ENCODE results near the gene MRPS15. TPM values are rescaled to one million over a fixed set of nuclear protein-coding genes. Genes with fewer than 3 reads are reported as not detected.
A peak's percentile ranks its signal among the peaks of the same experiment; 100 is the strongest.
"Not testable (repeated sequence)": the region's sequence is repeated elsewhere in the genome, so short reads cannot be mapped to it uniquely, and the experiment has no call there.

Gene MRPS15
- polyA plus RNA-seq, 1 donor from 2014 or later = 72.0 TPM

- H3K27ac Mint-ChIP-seq, H3K27me3 Mint-ChIP-seq, H3K36me3 Mint-ChIP-seq, H3K4me3 Mint-ChIP-seq, H3K9me3 Mint-ChIP-seq: not testable (repeated sequence)
- H3K4me1 Mint-ChIP-seq = peaks cover 12 to 16% (median 15%) of the 10 kb centered on the region in 3 donors
Observed at GRCh38 chr1:36489258-36490051, 25.3 kb upstream of the MRPS15 start.

GRCh38 chr1:36487906-36488305, 23.7 kb upstream of the MRPS15 start:
- Mint-ChIP-seq H3K9me3 (no peaks in the 10 kb centered on the region), H3K36me3 (peaks cover 2% of the 10 kb centered on the region), H3K4me1 (peaks cover 15 to 16% (median 16%) of the 10 kb centered on the region in 3 donors), H3K27ac (no peak overlapping the region), H3K4me3 (no peak overlapping the region), H3K27me3 (no peaks in the 10 kb centered on the region)

GRCh38 chr1:36487336-36487725, 23.1 kb upstream of the MRPS15 start:
- Mint-ChIP-seq H3K4me1 (peaks cover 15 to 16% (median 16%) of the 10 kb centered on the region in 3 donors), H3K27ac (peak overlapping the region in 1 of 3 donors; percentile 56), H3K4me3 (peak overlapping the region in 2 of 4 donors; percentile 10 to 14)
- not testable (repeated sequence) for H3K36me3 Mint-ChIP-seq, H3K27me3 Mint-ChIP-seq, H3K9me3 Mint-ChIP-seq

GRCh38 chr1:36486439-36487335, 22.5 kb upstream of the MRPS15 start:
- Mint-ChIP-seq H3K9me3 (no peaks in the 10 kb centered on the region), H3K4me1 (peaks cover 15 to 16% (median 16%) of the 10 kb centered on the region in 3 donors), H3K36me3 (no peaks in the 10 kb centered on the region), H3K27me3 (peaks cover 3% of the 10 kb centered on the region), H3K4me3 (peak overlapping the region; percentile 49 to 78 (median 63)), H3K27ac (peak overlapping the region in 1 of 3 donors; percentile 56)

GRCh38 chr1:36486093-36486438, 21.9 kb upstream of the MRPS15 start:
- Mint-ChIP-seq H3K4me3 (peak overlapping the region in 3 of 4 donors; percentile 49 to 78 (median 71)), H3K27me3 (peaks cover 8% of the 10 kb centered on the region), H3K9me3 (no peaks in the 10 kb centered on the region), H3K36me3 (no peaks in the 10 kb centered on the region), H3K27ac (peak overlapping the region in 1 of 3 donors; percentile 56), H3K4me1 (peaks cover 15 to 16% (median 16%) of the 10 kb centered on the region in 3 donors)

- Mint-ChIP-seq H3K27me3 (peaks cover 15% of the 10 kb centered on the region), H3K4me3 (no peak overlapping the region), H3K4me1 (peaks cover 15 to 16% (median 16%) of the 10 kb centered on the region in 3 donors), H3K36me3 (no peaks in the 10 kb centered on the region), H3K27ac (peak overlapping the region in 1 of 3 donors; percentile 15), H3K9me3 (peaks cover 0 to 2% (median 0%) of the 10 kb centered on the region in 3 donors)
Observed at GRCh38 chr1:36484099-36484498, 19.9 kb upstream of the MRPS15 start.

GRCh38 chr1:36482724-36483388, 18.7 kb upstream of the MRPS15 start, which contains the start of gene CSF3R:
CSF3R (minus strand) TSS chr1:36482913; CDS start chr1:36479496, 3,417 bp downstream.
- H3K27me3 Mint-ChIP-seq = peaks cover 15% of the 10 kb centered on the region
- peak within 1 kb of the TSS in 2 of 4 donors; percentile 17 to 65 for H3K4me3 Mint-ChIP-seq
- H3K36me3 Mint-ChIP-seq = no peaks in the 10 kb centered on the region
- H3K9me3 Mint-ChIP-seq = peaks cover 0 to 2% (median 0%) of the 10 kb centered on the region in 3 donors
- H3K4me1 Mint-ChIP-seq = peaks cover 15 to 16% (median 16%) of the 10 kb centered on the region in 3 donors
- H3K27ac Mint-ChIP-seq = no peak within 1 kb of the TSS

GRCh38 chr1:36481771-36482723, 17.9 kb upstream of the MRPS15 start:
- H3K4me3 Mint-ChIP-seq = peak overlapping the region in 1 of 4 donors; percentile 65
- no peaks in the 10 kb centered on the region for H3K36me3 Mint-ChIP-seq
- H3K27ac Mint-ChIP-seq = no peak overlapping the region
- peaks cover 15% of the 10 kb centered on the region for H3K27me3 Mint-ChIP-seq
- H3K4me1 Mint-ChIP-seq = peaks cover 12 to 16% (median 12%) of the 10 kb centered on the region in 3 donors
- H3K9me3 Mint-ChIP-seq = peaks cover 0 to 2% (median 0%) of the 10 kb centered on the region in 3 donors

- no peak overlapping the region for H3K27ac Mint-ChIP-seq
- H3K36me3 Mint-ChIP-seq = no peaks in the 10 kb centered on the region
- peaks cover 0 to 2% (median 0%) of the 10 kb centered on the region in 3 donors for H3K9me3 Mint-ChIP-seq
- peaks cover 3 to 6% (median 3%) of the 10 kb centered on the region in 3 donors for H3K4me1 Mint-ChIP-seq
- peaks cover 15% of the 10 kb centered on the region for H3K27me3 Mint-ChIP-seq
- peak overlapping the region in 1 of 4 donors; percentile 39 for H3K4me3 Mint-ChIP-seq
Observed at GRCh38 chr1:36481091-36481490, 16.9 kb upstream of the MRPS15 start.

GRCh38 chr1:36480161-36480560, 16.0 kb upstream of the MRPS15 start:
- Mint-ChIP-seq H3K27me3 (peaks cover 15% of the 10 kb centered on the region), H3K9me3 (peaks cover 0 to 2% (median 0%) of the 10 kb centered on the region in 3 donors), H3K27ac (no peak overlapping the region), H3K36me3 (no peaks in the 10 kb centered on the region), H3K4me1 (peaks cover 0 to 4% (median 0%) of the 10 kb centered on the region in 3 donors), H3K4me3 (peak overlapping the region in 1 of 4 donors; percentile 52)

GRCh38 chr1:36479505-36480051, 15.4 kb upstream of the MRPS15 start:
- Mint-ChIP-seq H3K9me3 (peaks cover 0 to 2% (median 0%) of the 10 kb centered on the region in 3 donors), H3K4me3 (no peak overlapping the region), H3K27ac (peak overlapping the region in 1 of 3 donors; percentile 60), H3K27me3 (peaks cover 15% of the 10 kb centered on the region), H3K4me1 (peaks cover 0 to 4% (median 0%) of the 10 kb centered on the region in 3 donors), H3K36me3 (no peaks in the 10 kb centered on the region)

GRCh38 chr1:36477615-36478014, 13.4 kb upstream of the MRPS15 start:
- not testable (repeated sequence) for H3K27ac Mint-ChIP-seq, H3K4me3 Mint-ChIP-seq, H3K4me1 Mint-ChIP-seq, H3K36me3 Mint-ChIP-seq, H3K9me3 Mint-ChIP-seq
- H3K27me3 Mint-ChIP-seq = peaks cover 15% of the 10 kb centered on the region

- Mint-ChIP-seq H3K4me3 (no peak overlapping the region), H3K27ac (no peak overlapping the region), H3K9me3 (peaks cover 0 to 2% (median 0%) of the 10 kb centered on the region in 3 donors), H3K4me1 (peaks cover 0 to 7% (median 2%) of the 10 kb centered on the region in 3 donors), H3K36me3 (no peaks in the 10 kb centered on the region), H3K27me3 (peaks cover 12% of the 10 kb centered on the region)
Observed at GRCh38 chr1:36476945-36477344, 12.8 kb upstream of the MRPS15 start.
